DOHH2 (cell line): ENCODE results near the gene ACVR1B.

Experiments
- H3F3A ChIP-seq: fragments of 200-600 bp; sonication (generic), shearing (Covaris generic); 2 replicates; pipeline ENCODE4 v1.6.0; 2016; ENCODE audit warnings: antibody characterized with exemption, mild to moderate bottlenecking; ENCODE audit not compliant: control insufficient read depth, insufficient read depth
- H3K27ac ChIP-seq: fragments of 200-600 bp; sonication (generic); 2 replicates; pipeline ENCODE4 v1.5.1; 2014; ENCODE audit warnings: low read depth, mild to moderate bottlenecking, low read length, moderate library complexity
- H3K27me3 ChIP-seq: fragments of 200-600 bp; sonication (generic); 2 replicates; pipeline ENCODE4 v1.6.1; 2014; ENCODE audit warnings: mild to moderate bottlenecking, low read length, mixed read lengths; ENCODE audit not compliant: control insufficient read depth
- H3K36me3 ChIP-seq: fragments of 200-600 bp; sonication (generic); 2 replicates; pipeline ENCODE4 v1.6.1; 2014; ENCODE audit warnings: mild to moderate bottlenecking, low read length, moderate library complexity, mixed read lengths; ENCODE audit not compliant: control insufficient read depth
- H3K4me1 ChIP-seq: fragments of 200-600 bp; sonication (generic); 2 replicates; pipeline ENCODE4 v1.6.1; 2014; ENCODE audit warnings: mild to moderate bottlenecking, low read length, mixed read lengths; ENCODE audit not compliant: control insufficient read depth
- H3K4me2 ChIP-seq: fragments of 200-600 bp; sonication (generic); 2 replicates; pipeline ENCODE4 v1.6.0; 2014; ENCODE audit warnings: mild to moderate bottlenecking, low read length, moderate library complexity
- H3K4me3 ChIP-seq: fragments of 200-600 bp; sonication (generic); 2 replicates; pipeline ENCODE4 v1.5.1; 2014; ENCODE audit warnings: mild to moderate bottlenecking, low read length, mixed read lengths
- H3K79me2 ChIP-seq: fragments of 200-600 bp; sonication (generic); 2 replicates; pipeline ENCODE4 v1.6.1; 2014; ENCODE audit warnings: mild to moderate bottlenecking, low read length, mixed read lengths; ENCODE audit not compliant: control insufficient read depth
- H3K9me2 ChIP-seq: fragments of 200-600 bp; sonication (generic); replicated peaks from 2 replicates; pipeline ENCODE4 v1.6.1; 2014; ENCODE audit warnings: mild to moderate bottlenecking, low read length, mixed read lengths; ENCODE audit not compliant: control insufficient read depth
- H3K9me3 ChIP-seq: fragments of 200-600 bp; sonication (generic); 2 replicates; pipeline ENCODE4 v1.6.1; 2014; ENCODE audit warnings: antibody characterized with exemption, low read length, mixed read lengths; ENCODE audit not compliant: control insufficient read depth, insufficient read depth
- H4K20me1 ChIP-seq: fragments of 200-600 bp; sonication (generic); 2 replicates; pipeline ENCODE4 v1.6.0; 2014; ENCODE audit warnings: low read depth, mild to moderate bottlenecking, antibody characterized with exemption, low read length, moderate library complexity; ENCODE audit not compliant: control insufficient read depth, insufficient read depth
- EZH2phosphoT487 ChIP-seq: fragments of 200-600 bp; sonication (generic); IDR thresholded peaks from 2 replicates; pipeline ENCODE4 v1.6.1; 2017; ENCODE audit warnings: borderline replicate concordance, mild to moderate bottlenecking, antibody characterized with exemption, low read length, moderate library complexity, mixed read lengths
- TF ChIP-seq, protein P1 (sequence below): fragments of 200-600 bp; sonication (generic); IDR thresholded peaks from one replicate; pipeline ENCODE4 v1.5.1; 2014; ENCODE audit warnings: antibody characterized with exemption, mild to moderate bottlenecking, low read depth, low read length; ENCODE audit not compliant: poor library complexity, severe bottlenecking

Gene ACVR1B

GRCh38 chr12:51913071-51914033 is 38.1 kb upstream of the ACVR1B start:
- no peaks in the 10 kb centered on the region for H3K9me2 ChIP-seq
- no peaks in the 10 kb centered on the region for H3K9me3 ChIP-seq
- H3K4me3 ChIP-seq = no peak overlapping the region
- no peaks in the 10 kb centered on the region for H3K79me2 ChIP-seq
- no peaks in the 10 kb centered on the region for H3F3A ChIP-seq
- H3K4me1 ChIP-seq = no peaks in the 10 kb centered on the region
- H3K36me3 ChIP-seq = no peaks in the 10 kb centered on the region
- H3K4me2 ChIP-seq = no peak overlapping the region
- H4K20me1 ChIP-seq = no peaks in the 10 kb centered on the region
- H3K27ac ChIP-seq = no peak overlapping the region
- peaks cover 3% of the 10 kb centered on the region; the same call in 1 of the 2 replicates for H3K27me3 ChIP-seq
- TF ChIP-seq, protein P1, sequence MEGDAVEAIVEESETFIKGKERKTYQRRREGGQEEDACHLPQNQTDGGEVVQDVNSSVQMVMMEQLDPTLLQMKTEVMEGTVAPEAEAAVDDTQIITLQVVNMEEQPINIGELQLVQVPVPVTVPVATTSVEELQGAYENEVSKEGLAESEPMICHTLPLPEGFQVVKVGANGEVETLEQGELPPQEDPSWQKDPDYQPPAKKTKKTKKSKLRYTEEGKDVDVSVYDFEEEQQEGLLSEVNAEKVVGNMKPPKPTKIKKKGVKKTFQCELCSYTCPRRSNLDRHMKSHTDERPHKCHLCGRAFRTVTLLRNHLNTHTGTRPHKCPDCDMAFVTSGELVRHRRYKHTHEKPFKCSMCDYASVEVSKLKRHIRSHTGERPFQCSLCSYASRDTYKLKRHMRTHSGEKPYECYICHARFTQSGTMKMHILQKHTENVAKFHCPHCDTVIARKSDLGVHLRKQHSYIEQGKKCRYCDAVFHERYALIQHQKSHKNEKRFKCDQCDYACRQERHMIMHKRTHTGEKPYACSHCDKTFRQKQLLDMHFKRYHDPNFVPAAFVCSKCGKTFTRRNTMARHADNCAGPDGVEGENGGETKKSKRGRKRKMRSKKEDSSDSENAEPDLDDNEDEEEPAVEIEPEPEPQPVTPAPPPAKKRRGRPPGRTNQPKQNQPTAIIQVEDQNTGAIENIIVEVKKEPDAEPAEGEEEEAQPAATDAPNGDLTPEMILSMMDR = peak; percentile 47
- no peak for TF ChIP-seq EZH2phosphoT487

GRCh38 chr12:51914034-51914923 is 37.2 kb upstream of the ACVR1B start:
- TF ChIP-seq, protein P1 = no peak
- no peak for TF ChIP-seq EZH2phosphoT487
- no peak overlapping the region for H3K4me2 ChIP-seq
- H3K4me3 ChIP-seq = no peak overlapping the region
- H3K27ac ChIP-seq = no peak overlapping the region
- H3K79me2 ChIP-seq = no peaks in the 10 kb centered on the region
- no peaks in the 10 kb centered on the region for H3F3A ChIP-seq
- no peaks in the 10 kb centered on the region for H4K20me1 ChIP-seq
- H3K9me2 ChIP-seq = no peaks in the 10 kb centered on the region
- no peaks in the 10 kb centered on the region for H3K9me3 ChIP-seq
- H3K4me1 ChIP-seq = no peaks in the 10 kb centered on the region
- peaks cover 3% of the 10 kb centered on the region; the same call in 1 of the 2 replicates for H3K27me3 ChIP-seq
- no peaks in the 10 kb centered on the region for H3K36me3 ChIP-seq

GRCh38 chr12:51915003-51915625 is 36.4 kb upstream of the ACVR1B start:
- H3K9me3 ChIP-seq = no peaks in the 10 kb centered on the region
- no peaks in the 10 kb centered on the region for H4K20me1 ChIP-seq
- peaks cover 1% of the 10 kb centered on the region; the same call in 1 of the 2 replicates for H3K27me3 ChIP-seq
- no peak overlapping the region for H3K4me2 ChIP-seq
- H3K36me3 ChIP-seq = no peaks in the 10 kb centered on the region
- no peak overlapping the region for H3K4me3 ChIP-seq
- no peaks in the 10 kb centered on the region for H3K4me1 ChIP-seq
- no peaks in the 10 kb centered on the region for H3F3A ChIP-seq
- H3K9me2 ChIP-seq = no peaks in the 10 kb centered on the region
- no peaks in the 10 kb centered on the region for H3K79me2 ChIP-seq
- no peak overlapping the region for H3K27ac ChIP-seq
- TF ChIP-seq, protein P1 = no peak
- no peak for TF ChIP-seq EZH2phosphoT487
